HCT116 (cell line): ENCODE measurements around the gene ZNF784. TPM values are rescaled to one million over a fixed set of nuclear protein-coding genes. Genes with fewer than 3 reads are reported as not detected.
A peak's percentile ranks its signal among the peaks of the same experiment; 100 is the strongest.

Source experiments
- ATAC-seq: fragments of 200-7000 bp; cut with Tn5 transposase; 2 replicates; pipeline ENCODE4 v1.9.1; 2020; ENCODE audit warnings: mild to moderate bottlenecking, moderate library complexity
- BruUV-seq: library from RNA; stranded (reverse); fragments of 400-500 nt; replicated peaks from 2 replicates; lab custom pipeline; 2021; lab: Mats Ljungman, UMichigan
- CTCF ChIA-PET: fragments of 300-600 bp; sonication (Branson Sonifier 250); formaldehyde crosslinking; loops from one replicate; lab custom pipeline; 2021; ENCODE audit warnings: antibody characterized with exemption; lab: Charles Lee
- POLR2A ChIA-PET: fragments of 300-600, 350-600 bp; sonication (Branson Sonifier 250); formaldehyde crosslinking; loops from one replicate; lab custom pipeline; 2021; ENCODE audit warnings: antibody characterized with exemption; lab: Charles Lee
- RAD21 ChIA-PET, 2 experiments: fragments of 300-600 bp; sonication (Branson Sonifier 250); formaldehyde crosslinking; loops; one replicate each; lab custom pipeline; 2023; ENCODE audit warnings: low total read pairs in 2 of 2; ENCODE audit not compliant: uncharacterized antibody in 2 of 2, unreplicated experiment in 2 of 2, low non-redundant PET in 1 of 2; lab: Charles Lee
- DNase-seq: peaks from one replicate; pipeline ENCODE4 v3.0.0-alpha.2; 2010; ENCODE audit warnings: low read depth, low spot score
- H2AFZ ChIP-seq: fragments of 200-600 bp; shearing (Covaris generic), sonication (generic); 2 replicates; pipeline ENCODE4 v1.6.1; 2017; ENCODE audit warnings: low read depth, mixed run types, mixed read lengths, antibody characterized with exemption, low read length; ENCODE audit not compliant: poor library complexity, severe bottlenecking
- H3K27ac ChIP-seq: 2 replicates; pipeline ENCODE4 v1.5.1; 2012; ENCODE audit warnings: low read depth, low read length
- H3K27me3 ChIP-seq: fragments of 200-600 bp; sonication (generic); 2 replicates; pipeline ENCODE4 v1.6.1; 2016; ENCODE audit warnings: mixed run types, low read length, mixed read lengths; ENCODE audit not compliant: insufficient read depth
- H3K36me3 ChIP-seq, 2 experiments: fragments of 200-500 bp in 1 of 2; fragments of 200-600 bp in 1 of 2; sonication (Bioruptor generic) in 1 of 2; sonication (generic) in 1 of 2; 2 replicates each; pipeline versions ENCODE4 v1.5.1 to v1.6.1; 2014 to 2016; ENCODE audit warnings: low read length in 2 of 2, inconsistent platforms in 1 of 2, mixed read lengths in 1 of 2, mixed run types in 1 of 2; ENCODE audit not compliant: insufficient read depth in 2 of 2, control insufficient read depth in 1 of 2
- H3K4me1 ChIP-seq, 2 experiments: fragments of 200-600 bp in 1 of 2; sonication (generic) in 1 of 2; 2 replicates each; pipeline versions ENCODE4 v1.5.1 to v1.6.1; 2012 to 2017; ENCODE audit warnings: low read length in 2 of 2, inconsistent platforms in 1 of 2, mild to moderate bottlenecking in 1 of 2, mixed read lengths in 1 of 2, mixed run types in 1 of 2, moderate library complexity in 1 of 2; ENCODE audit not compliant: insufficient read depth in 2 of 2, control insufficient read depth in 1 of 2
- H3K4me2 ChIP-seq: fragments of 200-600 bp; sonication (generic); 2 replicates; pipeline ENCODE4 v1.6.1; 2017; ENCODE audit warnings: mixed run types, low read length, mixed read lengths
- H3K4me3 ChIP-seq, 2 experiments: fragments of 200-600 bp in 1 of 2; sonication (generic) in 1 of 2; replicated peaks in 1 of 2; 2 replicates each; pipeline ENCODE4 v1.5.1; 2011 to 2016; ENCODE audit warnings: low read length in 2 of 2, control low read depth in 1 of 2, low read depth in 1 of 2, mild to moderate bottlenecking in 1 of 2, mixed read lengths in 1 of 2, mixed run types in 1 of 2
- H3K79me2 ChIP-seq: fragments of 200-600 bp; sonication (generic); 2 replicates; pipeline ENCODE4 v1.6.1; 2017; ENCODE audit warnings: mild to moderate bottlenecking, mixed run types, low read length, moderate library complexity, mixed read lengths; ENCODE audit not compliant: insufficient read depth
- H3K9ac ChIP-seq: fragments of 200-600 bp; sonication (generic); 2 replicates; pipeline ENCODE4 v1.6.1; 2016; ENCODE audit warnings: low read length, mixed read lengths
- H3K9me2 ChIP-seq: fragments of 200-600 bp; sonication (generic), shearing (Covaris generic); 2 replicates; pipeline ENCODE4 v1.6.1; 2017; ENCODE audit warnings: mixed run types, mild to moderate bottlenecking, moderate library complexity; ENCODE audit not compliant: insufficient read depth
- H3K9me3 ChIP-seq, 2 experiments: fragments of 200-500 bp in 1 of 2; fragments of 200-600 bp in 1 of 2; sonication (Bioruptor generic) in 1 of 2; sonication (generic) in 1 of 2; 2 replicates each; pipeline ENCODE4 v1.6.1; 2014 to 2017; ENCODE audit warnings: low read length in 2 of 2, mixed read lengths in 2 of 2, inconsistent platforms in 1 of 2, low read depth in 1 of 2, mild to moderate bottlenecking in 1 of 2, mixed run types in 1 of 2, moderate library complexity in 1 of 2; ENCODE audit not compliant: control insufficient read depth in 1 of 2, insufficient read depth in 1 of 2
- H4K20me1 ChIP-seq: fragments of 200-600 bp; sonication (generic), shearing (Covaris generic); 2 replicates; pipeline ENCODE4 v1.6.1; 2017; ENCODE audit warnings: mixed run types, mild to moderate bottlenecking, moderate library complexity; ENCODE audit not compliant: insufficient read depth
- CEBPB ChIP-seq: IDR thresholded peaks from 2 replicates; pipeline ENCODE4 v1.6.1; 2012; ENCODE audit warnings: low read depth
- CTCF ChIP-seq, 3 experiments: fragments of 200-600 bp in 1 of 3; sonication (generic) in 1 of 3; IDR thresholded peaks in 2 of 3; conservative IDR thresholded peaks in 1 of 3; 2 replicates each; pipeline ENCODE4 v1.5.1; 2012 to 2017; ENCODE audit warnings: low read depth in 2 of 3, low read length in 2 of 3, antibody characterized with exemption in 1 of 3, borderline replicate concordance in 1 of 3, control low read depth in 1 of 3, mild to moderate bottlenecking in 1 of 3, mixed read lengths in 1 of 3, mixed run types in 1 of 3, moderate library complexity in 1 of 3; ENCODE audit not compliant: insufficient read depth in 1 of 3
- EGR1 ChIP-seq: IDR thresholded peaks from 2 replicates; pipeline ENCODE4 v1.6.1; 2012; ENCODE audit warnings: low read depth
- MAX ChIP-seq: IDR thresholded peaks from 2 replicates; pipeline ENCODE4 v1.6.1; 2012
- RAD21 ChIP-seq: IDR thresholded peaks from 2 replicates; pipeline ENCODE4 v1.6.1; 2012; ENCODE audit warnings: low read depth, mild to moderate bottlenecking
- ZFX ChIP-seq: fragments of 450-650 bp; IDR thresholded peaks from 2 replicates; pipeline ENCODE4 v1.6.1; 2017
- ZNF274 ChIP-seq: fragments of 200-500 bp; sonication (Bioruptor generic); IDR thresholded peaks from 2 replicates; pipeline ENCODE4 v1.6.1; 2014; ENCODE audit warnings: mild to moderate bottlenecking, low read depth, low read length, inconsistent platforms
- intact Hi-C: fragments of 100-400 bp; cut with micrococcal nuclease; formaldehyde crosslinking; loops from 2 replicates; pipeline ENCODE4 v1.10.0; 2022
- total RNA-seq: library from RNA; stranded (reverse); gene quantifications from one replicate; pipeline ENCODE4 v1.2.1, GENCODE V29; 2021; ENCODE audit not compliant: unreplicated experiment
- TF ChIP-seq, protein P1 (sequence below): IDR thresholded peaks from 2 replicates; pipeline ENCODE4 v1.6.1; 2012

ZNF784 gene
- total RNA-seq, 1 experiment from 2014 or later, result 5.3 TPM

DNA sequence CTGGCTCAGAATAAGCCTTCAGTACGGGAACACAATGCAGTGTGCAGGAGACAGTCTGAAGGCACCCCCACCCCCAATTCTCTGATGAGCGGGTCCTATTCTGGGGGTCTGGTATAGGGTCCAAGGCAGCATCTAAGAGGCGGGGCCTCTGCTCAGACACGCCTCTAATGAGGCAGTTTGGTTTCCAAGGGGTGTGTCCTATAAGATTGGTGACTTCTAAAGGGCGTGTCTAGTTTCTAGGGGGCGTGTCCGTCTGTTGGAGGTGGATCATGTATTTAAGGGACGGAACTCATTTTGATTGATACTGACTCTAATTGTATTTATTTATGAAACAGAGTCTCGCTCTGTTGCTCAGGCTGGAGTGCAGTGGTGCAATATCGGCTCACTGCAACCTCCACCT lies 33.7 kb downstream of the ZNF784 start:
- Histone ChIP-seq H3K9me2 (no peaks in the 10 kb centered on the region), H4K20me1 (no peaks in the 10 kb centered on the region), H3K9ac (no peak overlapping the region)
- intact Hi-C loops, result no loop called here
- BruUV-seq, result no TSS peak
- TF ChIP-seq MAX (no peak), ZNF274 (no peak), CTCF (IDR thresholded peaks at IDR 0.05 in 2 of 3, conservative IDR thresholded peaks at IDR 0.05 in 1 of 3; ENCODE audit: borderline replicate concordance in 1 of 3, insufficient read depth in 1 of 3, low read depth in 2 of 3, low read length in 2 of 3) (no peak), ZFX (no peak), RAD21 (no peak), CEBPB (no peak)
- TF ChIP-seq, protein P1, sequence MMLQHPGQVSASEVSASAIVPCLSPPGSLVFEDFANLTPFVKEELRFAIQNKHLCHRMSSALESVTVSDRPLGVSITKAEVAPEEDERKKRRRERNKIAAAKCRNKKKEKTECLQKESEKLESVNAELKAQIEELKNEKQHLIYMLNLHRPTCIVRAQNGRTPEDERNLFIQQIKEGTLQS, result no peak
- TF ChIP-seq, all 23 proteins: peak for 0
- peaks cover 11 to 22% of the 10 kb centered on the region in 2 experiments for H3K4me1 ChIP-seq
- H3K4me2 ChIP-seq, result no peak overlapping the region
- no peak overlapping the region for H3K27ac ChIP-seq
- no peaks in the 10 kb centered on the region for H3K9me3 ChIP-seq
- H3K4me3 ChIP-seq, result no peak overlapping the region
- no peak overlapping the region for H2AFZ ChIP-seq
- ATAC-seq, result peak; percentile 58
- DNase-seq, result peak; percentile 42
- H3K27me3 ChIP-seq, result no peaks in the 10 kb centered on the region
- H3K79me2 ChIP-seq, result no peaks in the 10 kb centered on the region
- ChIA-PET CTCF (no interaction called here), POLR2A (interaction anchor here (1.0 kb wide), 1 partner anchor 9 kb away, joined by 3 read pairs; the partner anchor contains the start of gene FIZ1), RAD21 (no interaction called here)
- H3K36me3 ChIP-seq, result peaks cover 3 to 10% of the 10 kb centered on the region in 2 experiments

DNA sequence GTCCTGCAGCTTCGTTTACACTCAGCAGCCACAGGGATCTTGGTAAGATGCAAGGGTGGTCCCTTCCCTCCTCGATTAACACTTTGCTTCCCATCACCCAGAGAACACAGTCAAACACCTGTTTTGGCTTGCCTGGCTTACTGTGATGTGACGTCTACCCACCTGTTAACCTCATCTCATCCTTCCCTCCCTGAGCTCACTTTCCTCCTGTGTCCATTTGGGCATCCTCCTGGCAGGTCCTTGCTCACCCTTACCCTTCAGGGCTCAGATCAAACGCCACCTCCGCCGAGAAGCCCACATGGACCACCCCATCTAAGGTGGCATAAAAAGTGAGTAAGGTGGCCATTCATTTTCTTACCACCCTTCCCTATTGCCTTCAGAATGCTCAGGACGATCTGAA lies 34.3 kb downstream of the ZNF784 start:
- ChIA-PET POLR2A (no interaction called here), CTCF (no interaction called here), RAD21 (no interaction called here)
- Histone ChIP-seq H3K9ac (no peak overlapping the region), H3K4me1 (peaks cover 11 to 22% of the 10 kb centered on the region in 2 experiments), H3K36me3 (peaks cover under 1 to 5% of the 10 kb centered on the region in 2 experiments; a peak in 2 of 4 replicates), H3K27me3 (no peaks in the 10 kb centered on the region), H3K4me2 (no peak overlapping the region), H3K4me3 (no peak overlapping the region), H4K20me1 (no peaks in the 10 kb centered on the region), H3K27ac (no peak overlapping the region)
- ATAC-seq, result no peak
- BruUV-seq, result no TSS peak
- TF ChIP-seq MAX, result no peak
- TF ChIP-seq EGR1, result no peak
- TF ChIP-seq, all 23 proteins: peak for 0
- Histone ChIP-seq H3K9me3 (no peaks in the 10 kb centered on the region), H3K79me2 (no peaks in the 10 kb centered on the region), H3K9me2 (no peaks in the 10 kb centered on the region), H2AFZ (no peak overlapping the region)
- DNase-seq, result no peak
- intact Hi-C loops, result no loop called here
